H1 (cell line): Measurements from ENCODE around the gene ADGRB2. TPM values are rescaled to one million over a fixed set of nuclear protein-coding genes. Genes with fewer than 3 reads are reported as not detected.

Source experiments
- CHD2 ChIP-seq: IDR thresholded peaks from 2 replicates; pipeline ENCODE4 v1.6.1; 2012; ENCODE audit warnings: low read length, improper control_type of control experiment
- JUN ChIP-seq: IDR thresholded peaks from 2 replicates; pipeline ENCODE4 v1.6.1; 2011; ENCODE audit warnings: low read depth, mild to moderate bottlenecking, improper control_type of control experiment, low read length
- RNF2 ChIP-seq: fragments of 200-900, 300-1000 bp; sonication (generic); IDR thresholded peaks from 2 replicates; pipeline ENCODE4 v1.7.1; 2016; ENCODE audit warnings: borderline replicate concordance, low read depth, mild to moderate bottlenecking, antibody characterized with exemption, low read length; ENCODE audit not compliant: poor library complexity, severe bottlenecking; ENCODE audit errors: missing control alignments
- SAP30 ChIP-seq: fragments of 300-600 bp; sonication (generic); IDR thresholded peaks from 2 replicates; pipeline ENCODE4 v1.7.1; 2012; ENCODE audit warnings: low read length, moderate library complexity, mild to moderate bottlenecking, inconsistent platforms; ENCODE audit not compliant: insufficient read depth, insufficient replicate concordance
- polyA plus RNA-seq, 7 experiments: library from polyadenylated mRNA; depleted of rRNA in 3 of 7; stranded (reverse) in 5 of 7; unstranded in 2 of 7; fragments of >200 nt in 5 of 7; fragments of 200-250 nt in 2 of 7; gene quantifications; 1 replicate in 5 of 7; 2 replicates in 1 of 7; 4 replicates in 1 of 7; pipeline versions ENCODE4 v1.2.1 to v1.2.3, GENCODE V29; 2011 to 2013; ENCODE audit warnings: missing spikeins in 2 of 7, mixed read lengths in 2 of 7
- total RNA-seq: library from RNA; stranded (reverse); fragmentation: NEBNext Ultra II Directional; extraction: Animal tissue kit (Norgen Biotek cat#: 25700); gene quantifications from 2 replicates; pipeline ENCODE4 v1.2.1, GENCODE V29; 2021
- TF ChIP-seq, protein P1 (sequence below): IDR thresholded peaks from 2 replicates; pipeline ENCODE4 v1.6.1; 2012; ENCODE audit warnings: inconsistent platforms

The ADGRB2 gene
- total and polyA plus RNA-seq, 2 of the 8 experiments (the other 6 are each of a cell fraction or from before 2014, with no cell fraction given) = 15.6 to 26.2 TPM

DNA sequence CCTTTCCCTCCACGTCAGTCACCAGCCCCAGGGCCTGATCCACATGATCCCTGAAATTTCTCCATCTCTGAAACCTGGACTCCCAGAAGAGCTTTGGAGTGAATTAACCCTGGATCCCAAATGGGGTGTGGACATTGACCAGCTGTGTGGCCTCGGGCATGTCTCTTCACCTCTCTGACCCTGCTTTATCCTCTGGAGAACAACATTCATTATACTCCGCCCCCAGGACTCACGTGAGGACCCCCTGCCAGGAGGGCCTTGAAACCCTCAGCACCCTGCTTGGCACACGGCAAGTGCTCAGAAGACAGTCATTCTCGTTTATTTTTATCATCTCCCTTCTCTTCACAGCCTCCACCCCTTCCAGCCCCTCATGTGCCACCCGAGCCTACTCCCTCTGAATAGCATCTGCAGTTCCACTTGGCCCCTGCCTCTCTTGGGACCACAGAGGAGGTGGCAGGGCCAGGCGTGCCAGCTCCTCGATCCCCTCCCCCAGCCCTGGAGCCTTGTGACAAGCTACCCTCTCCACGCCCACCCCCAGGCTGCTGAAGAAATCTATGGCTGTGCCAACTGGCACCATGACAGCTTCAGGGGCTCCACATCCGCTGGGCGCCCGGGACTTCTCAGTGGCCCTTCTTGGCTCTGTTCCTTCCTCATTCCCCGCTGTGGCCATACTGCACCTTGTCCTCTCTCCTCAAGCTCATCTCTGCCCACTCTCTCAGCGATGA is 18.0 kb downstream of the ADGRB2 start (continued):
- TF ChIP-seq, protein P1, sequence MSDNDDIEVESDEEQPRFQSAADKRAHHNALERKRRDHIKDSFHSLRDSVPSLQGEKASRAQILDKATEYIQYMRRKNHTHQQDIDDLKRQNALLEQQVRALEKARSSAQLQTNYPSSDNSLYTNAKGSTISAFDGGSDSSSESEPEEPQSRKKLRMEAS = no peak
- TF ChIP-seq RNF2 (no peak), CHD2 (no peak), JUN (no peak), SAP30 (no peak)
